ENCODE results near the gene ERBB4.

- TF ChIP-seq CTCF (IDR thresholded peaks at IDR 0.05 in 4 of 5, conservative IDR thresholded peaks at IDR 0.05 in 1 of 5) = no peak
- no peak for TF ChIP-seq POLR2A (IDR thresholded peaks at IDR 0.05)
Observed at GRCh38 chr2:212480447-212480846, 58.2 kb downstream of the ERBB4 start.

Data from gastrocnemius medialis (tissue), 4 donors.